ENCODE results near the gene AKAP8L.
"Not testable (repeated sequence)": the region's sequence is repeated elsewhere in the genome, so short reads cannot be mapped to it uniquely, and the experiment has no call there.

AKAP8L gene

DNA sequence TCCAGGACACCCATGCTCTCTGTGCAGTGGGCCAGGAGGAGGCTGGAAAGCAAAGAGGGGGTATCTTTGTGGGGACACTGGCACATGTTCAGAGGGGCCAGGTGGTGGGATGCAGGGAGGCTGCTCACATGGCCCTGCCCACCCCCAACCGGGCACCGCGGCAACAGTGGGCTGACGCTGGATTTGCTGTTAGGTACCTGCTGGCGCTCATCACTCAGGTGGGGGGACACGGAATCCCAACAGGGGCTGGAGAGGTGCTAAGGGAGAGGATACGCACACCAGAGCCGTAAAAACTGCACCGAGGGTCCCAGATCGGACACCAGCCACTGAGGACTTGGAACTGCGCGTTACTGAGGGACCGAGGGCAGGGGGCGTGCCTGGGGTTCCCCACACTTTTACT, 19.2 kb downstream of the AKAP8L start:
- Mint-ChIP-seq H3K4me3 (no peak overlapping the region), H3K9me3 (no peaks in the 10 kb centered on the region), H3K27ac (no peak overlapping the region), H3K4me1 (peaks cover 12% of the 10 kb centered on the region), H3K27me3 (ENCODE audit: low read depth) (no peaks in the 10 kb centered on the region), H3K36me3 (ENCODE audit: low read depth) (peaks cover 55% of the 10 kb centered on the region)
- TF ChIP-seq, protein P1, sequence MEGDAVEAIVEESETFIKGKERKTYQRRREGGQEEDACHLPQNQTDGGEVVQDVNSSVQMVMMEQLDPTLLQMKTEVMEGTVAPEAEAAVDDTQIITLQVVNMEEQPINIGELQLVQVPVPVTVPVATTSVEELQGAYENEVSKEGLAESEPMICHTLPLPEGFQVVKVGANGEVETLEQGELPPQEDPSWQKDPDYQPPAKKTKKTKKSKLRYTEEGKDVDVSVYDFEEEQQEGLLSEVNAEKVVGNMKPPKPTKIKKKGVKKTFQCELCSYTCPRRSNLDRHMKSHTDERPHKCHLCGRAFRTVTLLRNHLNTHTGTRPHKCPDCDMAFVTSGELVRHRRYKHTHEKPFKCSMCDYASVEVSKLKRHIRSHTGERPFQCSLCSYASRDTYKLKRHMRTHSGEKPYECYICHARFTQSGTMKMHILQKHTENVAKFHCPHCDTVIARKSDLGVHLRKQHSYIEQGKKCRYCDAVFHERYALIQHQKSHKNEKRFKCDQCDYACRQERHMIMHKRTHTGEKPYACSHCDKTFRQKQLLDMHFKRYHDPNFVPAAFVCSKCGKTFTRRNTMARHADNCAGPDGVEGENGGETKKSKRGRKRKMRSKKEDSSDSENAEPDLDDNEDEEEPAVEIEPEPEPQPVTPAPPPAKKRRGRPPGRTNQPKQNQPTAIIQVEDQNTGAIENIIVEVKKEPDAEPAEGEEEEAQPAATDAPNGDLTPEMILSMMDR (IDR thresholded peaks at IDR 0.05; ENCODE audit: unreplicated experiment in 3 of 3): no peak

DNA sequence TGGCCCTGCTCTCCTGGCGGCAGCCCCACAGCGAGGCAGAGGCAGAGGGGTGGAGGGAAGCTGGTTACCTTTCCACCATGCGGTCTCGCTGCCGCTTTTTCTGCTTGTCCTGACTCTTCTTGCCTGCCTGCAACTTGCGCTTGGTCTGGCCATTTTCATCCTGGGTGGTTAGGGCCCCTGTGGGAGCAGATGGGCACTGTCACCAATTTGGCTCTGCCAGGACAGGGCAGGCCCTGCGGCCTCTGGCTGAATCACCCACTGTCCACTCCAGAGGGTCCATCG, 19.6 kb downstream of the AKAP8L start:
- peaks cover 7% of the 10 kb centered on the region for H3K4me1 Mint-ChIP-seq
- TF ChIP-seq, protein P1 (IDR thresholded peaks at IDR 0.05; ENCODE audit: unreplicated experiment in 3 of 3): no peak
- H3K27me3 Mint-ChIP-seq (ENCODE audit: low read depth): no peaks in the 10 kb centered on the region
- no peak overlapping the region for H3K27ac Mint-ChIP-seq
- H3K36me3 Mint-ChIP-seq (ENCODE audit: low read depth): peaks cover 57% of the 10 kb centered on the region
- no peak overlapping the region for H3K4me3 Mint-ChIP-seq
- no peaks in the 10 kb centered on the region for H3K9me3 Mint-ChIP-seq

DNA sequence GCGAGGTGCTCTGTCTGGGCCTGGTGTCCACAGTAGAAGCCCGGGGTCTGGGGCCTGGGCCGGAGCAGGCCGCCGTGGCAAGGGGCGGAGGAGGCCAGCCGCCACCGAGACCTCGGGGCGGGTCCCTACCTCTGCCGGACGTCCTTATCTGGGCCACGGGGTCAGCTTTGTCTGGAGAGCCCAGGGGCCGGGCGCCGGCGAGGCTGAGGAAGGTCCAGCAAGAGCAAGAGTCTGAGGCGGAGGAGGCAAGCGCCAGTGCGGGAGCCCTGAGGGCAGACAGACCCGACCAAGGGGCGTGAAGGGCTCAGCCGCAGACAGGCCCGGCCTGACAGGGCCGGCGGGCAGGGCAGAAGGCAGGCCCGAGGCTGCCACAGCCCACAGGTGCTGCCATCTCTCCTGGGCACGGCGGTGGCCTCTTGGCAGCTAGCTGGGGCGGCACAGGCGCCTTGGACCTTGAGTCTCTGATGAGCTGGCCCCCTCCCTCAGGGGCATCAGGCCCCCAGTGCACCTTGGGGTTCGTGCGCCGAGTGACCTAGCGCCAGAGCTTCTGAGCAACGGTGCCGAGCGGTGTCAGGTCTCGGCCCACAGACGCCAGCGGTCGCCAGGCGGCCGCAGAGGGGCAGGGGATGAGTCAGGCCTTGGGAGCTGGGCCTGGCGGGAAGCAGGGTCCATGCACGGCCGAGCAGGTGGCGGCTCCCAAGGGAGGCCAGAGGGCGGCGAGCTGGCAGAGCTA, 20.1 kb downstream of the AKAP8L start:
- no peaks in the 10 kb centered on the region for H3K9me3 Mint-ChIP-seq
- TF ChIP-seq, protein P1 (IDR thresholded peaks at IDR 0.05; ENCODE audit: unreplicated experiment in 3 of 3): no peak
- H3K4me3 Mint-ChIP-seq: no peak overlapping the region
- peaks cover 4% of the 10 kb centered on the region for H3K4me1 Mint-ChIP-seq
- no peaks in the 10 kb centered on the region for H3K27me3 Mint-ChIP-seq (ENCODE audit: low read depth)
- H3K36me3 Mint-ChIP-seq (ENCODE audit: low read depth): peaks cover 62% of the 10 kb centered on the region
- H3K27ac Mint-ChIP-seq: no peak overlapping the region

DNA sequence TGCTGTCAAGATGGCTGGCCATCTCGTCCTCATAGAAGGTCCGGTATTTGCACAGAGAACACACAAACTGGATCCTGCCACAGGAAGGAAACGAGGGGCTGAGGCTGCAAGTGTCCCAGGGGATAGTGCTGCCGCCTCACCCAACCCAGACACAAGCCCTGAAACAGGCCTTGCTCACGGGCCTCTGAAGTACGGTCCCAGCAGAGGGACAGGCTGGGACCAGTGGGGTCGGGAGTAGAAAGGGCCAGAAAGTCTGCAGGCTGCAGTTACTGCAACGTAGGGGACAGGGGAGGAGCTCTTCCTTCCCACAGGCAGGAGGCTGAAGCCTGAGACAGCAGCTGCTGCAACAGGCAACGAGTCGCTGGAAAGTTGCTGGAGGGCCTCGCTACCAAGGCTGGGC, 21.0 kb downstream of the AKAP8L start:
- Mint-ChIP-seq H3K36me3 (ENCODE audit: low read depth) (peaks cover 68% of the 10 kb centered on the region), H3K27me3 (ENCODE audit: low read depth) (no peaks in the 10 kb centered on the region), H3K4me1 (no peaks in the 10 kb centered on the region), H3K27ac (no peak overlapping the region), H3K9me3 (no peaks in the 10 kb centered on the region), H3K4me3 (no peak overlapping the region)
- TF ChIP-seq, protein P1 (IDR thresholded peaks at IDR 0.05; ENCODE audit: unreplicated experiment in 3 of 3): no peak

DNA sequence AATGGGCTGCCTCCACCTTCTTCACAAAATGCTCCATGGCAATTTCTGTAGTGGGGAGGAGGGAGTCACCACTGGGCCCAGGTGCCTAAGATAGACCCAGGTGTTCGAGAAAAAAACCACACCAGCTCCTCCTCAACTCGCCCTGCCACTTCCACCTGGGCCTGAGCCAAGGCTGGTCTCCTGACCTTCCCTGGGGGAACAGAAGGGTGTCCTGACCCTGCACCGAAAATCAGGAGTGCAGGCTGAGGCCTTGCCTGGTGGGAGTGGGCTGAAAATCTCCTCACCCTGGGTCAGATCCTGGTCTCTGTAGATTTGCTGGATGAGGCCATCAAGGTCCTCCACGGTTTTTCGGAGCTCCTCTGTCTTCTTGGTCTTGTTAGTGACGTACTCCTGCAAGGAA, 21.6 kb downstream of the AKAP8L start:
- Mint-ChIP-seq H3K4me1 (no peaks in the 10 kb centered on the region), H3K4me3 (no peak overlapping the region), H3K27me3 (ENCODE audit: low read depth) (no peaks in the 10 kb centered on the region), H3K27ac (no peak overlapping the region), H3K36me3 (ENCODE audit: low read depth) (peaks cover 69% of the 10 kb centered on the region), H3K9me3 (no peaks in the 10 kb centered on the region)
- TF ChIP-seq, protein P1 (IDR thresholded peaks at IDR 0.05; ENCODE audit: unreplicated experiment in 3 of 3): no peak

DNA sequence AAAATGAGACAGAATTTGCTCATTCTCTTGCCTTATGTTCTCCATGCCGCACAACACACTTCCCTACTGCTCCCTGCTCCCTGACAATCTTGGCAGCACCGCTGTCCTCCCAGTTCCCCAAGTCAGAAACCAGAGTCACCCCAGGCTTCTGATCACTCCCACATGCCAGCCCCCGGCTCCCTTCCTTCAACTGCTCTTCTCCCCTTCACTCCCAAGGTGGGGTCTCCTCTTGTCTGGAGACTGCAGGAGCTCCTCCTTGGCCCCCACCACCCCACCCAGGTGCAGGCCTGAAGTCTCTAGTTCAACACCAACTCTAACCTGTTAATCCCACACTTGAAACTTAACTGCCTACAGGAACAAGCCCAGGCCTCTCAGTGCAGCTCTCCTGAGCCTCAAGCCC, 22.4 kb downstream of the AKAP8L start:
- peaks cover 69% of the 10 kb centered on the region for H3K36me3 Mint-ChIP-seq (ENCODE audit: low read depth)
- TF ChIP-seq, protein P1 (IDR thresholded peaks at IDR 0.05; ENCODE audit: unreplicated experiment in 3 of 3): no peak
- H3K4me1 Mint-ChIP-seq: no peaks in the 10 kb centered on the region
- H3K4me3 Mint-ChIP-seq: no peak overlapping the region
- no peaks in the 10 kb centered on the region for H3K9me3 Mint-ChIP-seq
- H3K27me3 Mint-ChIP-seq (ENCODE audit: low read depth): no peaks in the 10 kb centered on the region
- H3K27ac Mint-ChIP-seq: peak overlapping the region in 1 of 3 experiments; percentile 37

DNA sequence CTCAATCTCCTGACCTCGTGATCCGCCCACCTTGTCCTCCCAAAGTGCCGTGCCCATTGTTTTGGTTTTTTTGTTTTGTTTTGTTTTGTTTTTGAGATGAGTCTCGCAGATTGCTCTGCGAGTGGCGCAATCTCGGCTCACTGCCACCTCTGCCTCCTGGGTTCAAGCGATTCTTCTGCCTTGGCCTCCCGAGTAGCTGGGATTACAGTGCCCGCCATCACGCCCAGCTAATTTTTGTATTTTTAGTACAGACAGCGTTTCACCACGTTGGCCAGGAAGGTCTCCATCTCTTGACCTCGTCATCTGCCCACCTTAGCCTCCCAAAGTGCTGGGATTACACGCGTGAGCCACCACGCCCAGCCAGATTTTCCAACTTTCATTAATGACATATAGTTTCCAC, 23.5 kb downstream of the AKAP8L start:
- H3K27me3 Mint-ChIP-seq (ENCODE audit: low read depth); H3K4me1 Mint-ChIP-seq; H3K9me3 Mint-ChIP-seq; H3K27ac Mint-ChIP-seq; H3K4me3 Mint-ChIP-seq: not testable (repeated sequence)
- H3K36me3 Mint-ChIP-seq (ENCODE audit: low read depth): peaks cover 68% of the 10 kb centered on the region
